Measurements from ENCODE around the gene NFS1. TPM values are rescaled to one million over a fixed set of nuclear protein-coding genes. Genes with fewer than 3 reads are reported as not detected.
A peak's percentile ranks its signal among the peaks of the same experiment; 100 is the strongest.

Gene NFS1
- total RNA-seq, 1 donor from 2014 or later, result 26.7 TPM

DNA sequence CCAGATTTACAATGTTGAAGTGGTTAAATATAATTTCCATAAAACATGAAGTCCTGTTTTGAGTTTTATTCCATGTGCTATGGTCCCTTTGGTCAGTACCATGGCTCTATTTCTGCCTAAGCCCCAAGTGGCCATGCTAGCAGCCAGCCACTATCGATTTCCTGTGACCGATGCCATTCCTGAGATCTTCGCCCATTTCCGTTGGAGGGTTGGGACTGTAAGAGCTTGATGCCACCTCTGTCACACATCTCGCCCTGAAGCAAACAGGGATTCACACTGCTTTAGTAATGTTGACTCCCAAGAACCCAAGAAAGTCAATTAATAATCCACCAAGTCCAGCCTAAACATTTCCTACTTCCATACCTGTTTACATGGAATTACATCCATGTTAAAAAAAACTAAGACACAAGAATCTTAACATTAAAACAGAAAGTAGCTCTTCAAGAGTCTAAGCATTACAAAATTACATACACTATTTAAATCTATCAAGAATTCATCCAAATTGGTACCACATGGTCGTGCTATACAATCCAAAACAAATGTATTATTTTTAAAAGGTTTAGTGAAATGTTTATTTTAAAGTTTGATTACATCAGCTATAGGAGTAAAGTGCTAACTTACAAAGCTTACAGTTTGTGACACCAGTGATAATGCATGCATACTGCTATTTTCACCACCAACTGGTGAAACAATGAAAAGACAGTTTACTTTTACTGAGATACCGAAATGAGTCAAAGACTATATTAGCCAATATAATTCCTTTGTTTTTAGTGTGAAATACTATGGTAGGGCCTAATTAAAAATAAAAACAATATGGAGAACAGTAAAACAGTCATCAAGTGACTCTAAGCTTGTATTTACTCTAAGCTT, 40.4 kb upstream of the NFS1 start:
- H3K9me3 Mint-ChIP-seq, result no peaks in the 10 kb centered on the region
- peak overlapping the region; percentile 99 for H3K27ac Mint-ChIP-seq
- peaks cover 32% of the 10 kb centered on the region for H3K4me1 Mint-ChIP-seq (ENCODE audit: unreplicated experiment)
- H3K27me3 Mint-ChIP-seq, result peaks cover 6% of the 10 kb centered on the region
- H3K4me3 Mint-ChIP-seq, result peak overlapping the region; percentile 97
- H3K36me3 Mint-ChIP-seq, result peaks cover 45% of the 10 kb centered on the region
- TF ChIP-seq, protein P1, sequence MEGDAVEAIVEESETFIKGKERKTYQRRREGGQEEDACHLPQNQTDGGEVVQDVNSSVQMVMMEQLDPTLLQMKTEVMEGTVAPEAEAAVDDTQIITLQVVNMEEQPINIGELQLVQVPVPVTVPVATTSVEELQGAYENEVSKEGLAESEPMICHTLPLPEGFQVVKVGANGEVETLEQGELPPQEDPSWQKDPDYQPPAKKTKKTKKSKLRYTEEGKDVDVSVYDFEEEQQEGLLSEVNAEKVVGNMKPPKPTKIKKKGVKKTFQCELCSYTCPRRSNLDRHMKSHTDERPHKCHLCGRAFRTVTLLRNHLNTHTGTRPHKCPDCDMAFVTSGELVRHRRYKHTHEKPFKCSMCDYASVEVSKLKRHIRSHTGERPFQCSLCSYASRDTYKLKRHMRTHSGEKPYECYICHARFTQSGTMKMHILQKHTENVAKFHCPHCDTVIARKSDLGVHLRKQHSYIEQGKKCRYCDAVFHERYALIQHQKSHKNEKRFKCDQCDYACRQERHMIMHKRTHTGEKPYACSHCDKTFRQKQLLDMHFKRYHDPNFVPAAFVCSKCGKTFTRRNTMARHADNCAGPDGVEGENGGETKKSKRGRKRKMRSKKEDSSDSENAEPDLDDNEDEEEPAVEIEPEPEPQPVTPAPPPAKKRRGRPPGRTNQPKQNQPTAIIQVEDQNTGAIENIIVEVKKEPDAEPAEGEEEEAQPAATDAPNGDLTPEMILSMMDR (conservative IDR thresholded peaks at IDR 0.05), result peak; percentile 58
- no peak for DNase-seq (ENCODE audit: extremely low spot score, unreplicated experiment)

DNA sequence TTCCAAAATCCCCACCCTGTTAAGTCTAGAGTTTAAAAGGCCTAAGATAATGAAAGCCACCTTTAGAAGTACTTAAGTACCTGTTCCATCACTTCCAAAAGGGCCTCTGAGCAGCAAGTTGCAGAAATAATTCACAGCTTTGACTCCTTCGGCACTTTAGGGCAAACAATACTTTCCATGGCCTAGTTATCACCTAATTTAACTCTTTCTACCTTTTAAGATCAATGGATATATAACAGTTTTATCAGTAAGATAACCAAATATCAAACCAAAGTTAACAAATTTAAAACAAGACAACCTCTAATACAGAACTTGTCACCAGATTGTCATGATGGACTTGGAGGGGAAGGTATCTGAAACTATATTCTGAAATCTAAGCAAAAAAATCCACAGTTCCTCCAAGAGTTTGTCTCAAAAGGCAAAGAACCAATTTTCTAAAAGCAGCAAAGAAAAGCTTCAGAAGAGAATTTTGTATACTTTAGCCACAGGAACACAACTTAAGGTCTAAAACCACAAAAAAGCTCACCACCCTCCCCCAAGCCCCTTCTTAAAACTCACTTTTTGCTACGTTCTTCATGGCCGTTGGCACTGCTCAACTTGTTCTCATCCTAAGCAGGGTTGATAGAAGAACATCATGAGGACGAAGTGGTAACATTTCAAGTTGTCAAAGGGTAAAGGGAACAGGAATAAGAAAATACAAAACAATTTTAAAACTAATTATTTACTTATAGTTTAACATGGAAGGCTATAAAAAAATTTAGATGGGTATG, 39.4 kb upstream of the NFS1 start:
- Mint-ChIP-seq H3K4me3 (peak overlapping the region; percentile 51), H3K36me3 (peaks cover 53% of the 10 kb centered on the region), H3K27me3 (peaks cover 6% of the 10 kb centered on the region), H3K27ac (peak overlapping the region; percentile 48), H3K9me3 (no peaks in the 10 kb centered on the region), H3K4me1 (ENCODE audit: unreplicated experiment) (peaks cover 25% of the 10 kb centered on the region)
- no peak for DNase-seq (ENCODE audit: extremely low spot score, unreplicated experiment)
- TF ChIP-seq, protein P1 (conservative IDR thresholded peaks at IDR 0.05), result no peak

DNA sequence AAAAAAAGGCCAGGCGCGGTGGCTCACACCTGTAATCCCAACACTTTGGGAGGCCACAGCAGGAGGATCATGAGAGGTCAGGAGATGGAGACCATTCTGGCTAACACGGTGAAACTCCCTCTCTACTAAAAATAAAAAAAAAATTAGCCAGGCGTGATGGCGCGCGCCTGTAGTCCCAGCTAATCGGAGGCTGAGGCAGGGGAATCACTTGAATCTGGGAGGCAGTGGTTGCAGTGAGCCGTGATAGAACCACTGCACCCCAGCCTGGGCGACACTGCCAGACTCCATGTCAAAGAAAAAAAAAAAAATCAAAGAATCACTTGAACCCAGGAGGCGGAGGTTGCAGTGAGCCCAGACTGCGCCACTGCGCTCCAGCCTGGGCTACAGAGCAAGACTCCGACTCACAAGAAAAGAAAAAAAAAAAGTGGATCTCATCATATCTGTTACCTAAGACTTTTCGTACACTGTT, 38.7 kb upstream of the NFS1 start:
- DNase-seq (ENCODE audit: extremely low spot score, unreplicated experiment), result no peak
- TF ChIP-seq, protein P1 (conservative IDR thresholded peaks at IDR 0.05), result no peak
- Mint-ChIP-seq H3K9me3 (no peaks in the 10 kb centered on the region), H3K36me3 (peaks cover 56% of the 10 kb centered on the region), H3K4me1 (ENCODE audit: unreplicated experiment) (peaks cover 18% of the 10 kb centered on the region), H3K4me3 (peak overlapping the region; percentile 51), H3K27ac (peak overlapping the region; percentile 48), H3K27me3 (peaks cover 6% of the 10 kb centered on the region)

DNA sequence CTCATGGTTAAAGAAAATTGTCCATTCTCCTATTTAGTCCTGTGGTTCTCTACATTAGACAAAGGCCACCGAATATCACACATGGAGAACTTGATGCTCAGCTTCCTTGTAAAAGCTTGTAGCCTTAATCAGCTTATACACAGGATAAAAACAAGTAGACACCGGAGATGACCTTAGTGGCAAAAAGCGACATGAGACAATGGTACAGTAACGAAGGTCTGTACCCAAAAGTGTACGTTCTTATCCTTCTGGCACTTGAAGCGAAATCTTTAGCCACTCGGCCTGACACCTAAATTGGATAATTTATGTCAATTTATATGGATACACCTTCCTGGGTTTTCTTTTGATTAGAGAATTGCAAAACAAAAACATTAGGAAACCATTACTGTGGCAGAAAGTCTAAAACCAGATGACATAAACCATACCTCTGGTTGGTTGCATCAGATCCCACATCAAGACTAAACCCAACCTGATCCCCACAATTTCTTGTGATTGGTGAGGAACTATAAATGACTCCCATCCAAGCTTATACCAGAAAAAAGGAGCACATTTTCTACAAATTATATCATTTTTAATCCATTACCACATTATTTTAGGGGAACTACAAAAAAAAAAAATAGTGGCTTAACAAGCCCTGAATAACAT, 36.8 kb upstream of the NFS1 start:
- no peak for DNase-seq (ENCODE audit: extremely low spot score, unreplicated experiment)
- TF ChIP-seq, protein P1 (conservative IDR thresholded peaks at IDR 0.05), result no peak
- H3K36me3 Mint-ChIP-seq, result peaks cover 56% of the 10 kb centered on the region
- peaks cover 15% of the 10 kb centered on the region for H3K4me1 Mint-ChIP-seq (ENCODE audit: unreplicated experiment)
- peak overlapping the region; percentile 45 for H3K27ac Mint-ChIP-seq
- H3K27me3 Mint-ChIP-seq, result no peaks in the 10 kb centered on the region
- no peaks in the 10 kb centered on the region for H3K9me3 Mint-ChIP-seq
- H3K4me3 Mint-ChIP-seq, result peak overlapping the region; percentile 49

All from type B pancreatic cell (in vitro differentiated cells).